ENCODE results near the gene ACSF3.

- TF ChIP-seq RARB (CRISPR knock-in tag; IDR thresholded peaks at IDR 0.05) (no peak), ARNTL (CRISPR knock-in tag; IDR thresholded peaks at IDR 0.05; ENCODE audit: borderline replicate concordance, low read depth) (no peak), PATZ1 (CRISPR knock-in tag; IDR thresholded peaks at IDR 0.05; ENCODE audit: borderline replicate concordance) (no peak), ZNF565 (CRISPR knock-in tag; conservative IDR thresholded peaks at IDR 0.05; ENCODE audit: low read depth) (no peak)
Observed at GRCh38 chr16:89062389-89063345, 31.0 kb upstream of the ACSF3 start.

All from SK-N-SH treated with all-trans-retinoic acid at 6 μM for 48 hours (cell line).